GM10248 (cell line): Measurements from ENCODE around the gene ZCCHC7.

Experiments
- CTCF ChIA-PET: fragments of 300-600 bp; sonication (Branson Sonifier 250); formaldehyde crosslinking; extraction: SDS; loops from one replicate; lab custom pipeline; 2021; ENCODE audit warnings: antibody characterized with exemption; lab: Yijun Ruan, JAX
- POLR2A ChIA-PET: fragments of 350-650 bp; sonication (Branson Sonifier 250); formaldehyde crosslinking; extraction: SDS; loops from one replicate; lab custom pipeline; 2020; ENCODE audit warnings: antibody characterized with exemption; lab: Yijun Ruan, JAX
- DNase-seq: peaks from one replicate; pipeline ENCODE4 v3.0.0; 2012; ENCODE audit errors: extremely low spot score
- TF ChIP-seq, protein P1 (sequence below): IDR thresholded peaks from 2 replicates; pipeline ENCODE4 v1.5.1; 2012; ENCODE audit warnings: mild to moderate bottlenecking, low read depth; ENCODE audit errors: extremely low read depth, missing control alignments, control extremely low read depth

Gene ZCCHC7

DNA sequence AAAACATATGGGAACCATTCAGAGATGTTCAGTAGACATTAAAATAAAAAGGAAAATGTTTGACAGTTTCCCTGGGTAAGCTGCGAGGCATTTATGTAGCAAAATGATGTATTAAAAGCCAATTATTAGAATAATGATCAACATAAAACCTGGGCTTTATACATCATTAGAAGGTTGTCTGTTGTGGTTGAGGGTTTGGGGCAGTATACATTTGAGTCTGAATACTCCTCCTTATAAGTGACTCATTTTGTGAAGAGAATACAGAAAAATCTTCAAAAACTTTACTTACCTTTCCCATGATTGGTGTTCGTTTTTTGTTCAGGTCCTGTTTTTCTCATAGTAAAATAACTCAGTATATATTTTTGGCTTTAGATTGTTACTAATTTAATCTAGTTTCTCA, 119.5 kb downstream of the ZCCHC7 start:
- ChIA-PET CTCF (interaction anchor here (1.4 to 3.6 kb wide), 5 partner anchors 8 to 175 kb away, joined by 3 to 11 read pairs (median 5); no protein-coding TSS in a partner anchor), POLR2A (no interaction called here)
- DNase-seq: no peak
- TF ChIP-seq, protein P1, sequence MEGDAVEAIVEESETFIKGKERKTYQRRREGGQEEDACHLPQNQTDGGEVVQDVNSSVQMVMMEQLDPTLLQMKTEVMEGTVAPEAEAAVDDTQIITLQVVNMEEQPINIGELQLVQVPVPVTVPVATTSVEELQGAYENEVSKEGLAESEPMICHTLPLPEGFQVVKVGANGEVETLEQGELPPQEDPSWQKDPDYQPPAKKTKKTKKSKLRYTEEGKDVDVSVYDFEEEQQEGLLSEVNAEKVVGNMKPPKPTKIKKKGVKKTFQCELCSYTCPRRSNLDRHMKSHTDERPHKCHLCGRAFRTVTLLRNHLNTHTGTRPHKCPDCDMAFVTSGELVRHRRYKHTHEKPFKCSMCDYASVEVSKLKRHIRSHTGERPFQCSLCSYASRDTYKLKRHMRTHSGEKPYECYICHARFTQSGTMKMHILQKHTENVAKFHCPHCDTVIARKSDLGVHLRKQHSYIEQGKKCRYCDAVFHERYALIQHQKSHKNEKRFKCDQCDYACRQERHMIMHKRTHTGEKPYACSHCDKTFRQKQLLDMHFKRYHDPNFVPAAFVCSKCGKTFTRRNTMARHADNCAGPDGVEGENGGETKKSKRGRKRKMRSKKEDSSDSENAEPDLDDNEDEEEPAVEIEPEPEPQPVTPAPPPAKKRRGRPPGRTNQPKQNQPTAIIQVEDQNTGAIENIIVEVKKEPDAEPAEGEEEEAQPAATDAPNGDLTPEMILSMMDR: no peak

DNA sequence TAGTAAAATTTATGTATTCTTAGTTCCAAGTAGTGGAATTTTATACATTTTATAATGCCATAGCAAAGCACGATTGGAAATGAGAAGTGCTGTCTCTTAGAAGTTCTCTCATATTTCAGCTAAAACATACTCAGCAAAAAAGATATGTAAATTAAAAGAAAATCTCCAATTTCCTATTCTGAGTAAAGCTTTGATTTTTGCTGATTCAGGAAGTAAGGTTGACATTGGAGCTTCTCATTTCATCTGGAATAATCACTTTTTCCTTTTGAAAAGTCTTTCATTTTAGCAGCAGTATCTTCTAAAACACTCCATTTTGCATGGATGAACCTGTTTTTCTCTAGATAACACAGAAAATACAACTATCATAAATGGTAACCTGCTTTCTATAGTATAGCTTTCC, 121.0 kb downstream of the ZCCHC7 start:
- POLR2A ChIA-PET: no interaction called here

DNA sequence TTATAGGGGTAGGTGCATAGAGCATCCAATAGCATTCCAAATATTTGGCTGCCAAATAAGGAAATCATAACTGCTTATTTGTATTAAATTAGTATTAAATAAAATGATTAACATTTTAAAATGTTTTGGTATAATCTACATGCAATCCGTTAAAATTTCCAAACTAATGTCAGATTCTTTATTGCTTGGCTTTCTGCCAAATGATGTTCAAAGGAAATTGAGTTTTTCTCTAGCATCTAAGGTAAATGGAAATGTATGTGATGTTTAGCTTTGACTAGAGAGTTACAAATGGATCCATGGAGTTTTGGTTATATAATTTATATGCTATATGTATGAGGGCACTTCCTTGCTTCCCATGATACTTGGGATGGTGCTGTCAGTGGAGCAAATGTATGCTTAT, 121.7 kb downstream of the ZCCHC7 start:
- ChIA-PET CTCF (interaction anchor here (0.9 to 3.6 kb wide), 4 partner anchors 11 to 70 kb away, joined by 3 to 11 read pairs (median 4); no protein-coding TSS in a partner anchor), POLR2A (interaction anchor here (0.6 kb wide), 1 partner anchor 223 kb away, joined by 7 read pairs; no protein-coding TSS in a partner anchor)
- TF ChIP-seq, protein P1: no peak
- no peak for DNase-seq

More for the DNA sequence above, 121.0 kb downstream of the ZCCHC7 start:
- CTCF ChIA-PET: interaction anchor here (1.2 to 3.6 kb wide), 3 partner anchors 10 to 33 kb away, joined by 3 to 11 read pairs (median 5); no protein-coding TSS in a partner anchor
- TF ChIP-seq, protein P1: no peak
- DNase-seq: no peak

DNA sequence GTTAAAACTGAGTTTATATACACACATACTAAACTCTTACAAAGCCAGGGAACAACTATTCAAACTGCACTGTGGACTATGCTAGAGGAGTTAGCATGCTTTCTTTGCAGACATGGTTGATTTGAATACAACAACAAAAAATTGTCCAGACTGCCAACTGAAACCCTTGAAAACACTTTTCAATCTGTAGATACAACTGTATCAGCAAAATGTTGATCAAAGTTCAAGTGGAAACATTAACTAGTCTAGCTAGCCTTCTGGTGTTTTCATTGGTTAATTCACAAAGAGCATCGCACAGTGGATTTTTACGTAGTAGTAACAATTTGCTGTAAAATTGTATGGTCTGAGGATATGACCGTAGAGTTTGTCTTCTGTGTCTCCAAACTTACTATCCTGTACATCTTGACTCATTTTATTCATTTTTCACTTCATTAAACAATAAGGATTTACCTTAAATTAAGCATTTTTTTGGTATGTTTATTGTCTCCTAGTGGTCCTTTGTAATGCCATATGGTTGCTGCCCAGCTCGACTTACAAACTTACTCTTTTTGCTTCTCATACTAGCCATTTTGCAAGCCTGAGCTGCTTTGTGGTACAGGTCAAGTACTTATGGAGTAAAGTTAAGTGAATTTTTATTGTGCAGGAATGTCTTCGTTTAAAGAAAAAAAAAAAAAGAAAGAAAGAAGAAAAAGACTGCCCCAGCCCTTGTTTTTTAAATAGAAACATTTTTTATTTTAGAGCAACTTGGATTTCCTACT, 123.4 kb downstream of the ZCCHC7 start:
- ChIA-PET CTCF (interaction anchor here (0.9 to 1.3 kb wide), 3 partner anchors 10 to 33 kb away, joined by 3 to 4 read pairs (median 3); no protein-coding TSS in a partner anchor), POLR2A (no interaction called here)
- no peak for DNase-seq
- TF ChIP-seq, protein P1: no peak

DNA sequence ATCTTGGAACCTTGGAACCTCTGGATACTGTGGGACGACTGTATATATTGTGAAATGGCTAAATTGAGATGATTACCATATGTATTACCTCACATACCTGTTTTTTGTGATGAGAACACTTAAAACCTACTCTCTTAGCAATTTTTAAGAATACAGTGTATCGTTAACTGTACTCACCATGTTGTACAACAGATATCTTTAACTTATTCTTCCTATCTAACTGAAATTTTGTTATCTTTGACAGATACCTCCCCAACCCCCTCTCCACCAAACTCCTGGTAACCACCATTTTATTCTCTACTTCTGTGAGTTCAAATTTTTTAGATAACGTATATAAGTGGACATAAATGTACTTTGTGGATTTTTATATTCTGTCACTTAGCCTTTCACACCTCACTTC, 126.5 kb downstream of the ZCCHC7 start:
- POLR2A ChIA-PET: no interaction called here
- TF ChIP-seq, protein P1: no peak
- CTCF ChIA-PET: interaction anchor here (1.5 kb wide), 1 partner anchor 10 kb away, joined by 5 read pairs; no protein-coding TSS in a partner anchor
- no peak for DNase-seq

DNA sequence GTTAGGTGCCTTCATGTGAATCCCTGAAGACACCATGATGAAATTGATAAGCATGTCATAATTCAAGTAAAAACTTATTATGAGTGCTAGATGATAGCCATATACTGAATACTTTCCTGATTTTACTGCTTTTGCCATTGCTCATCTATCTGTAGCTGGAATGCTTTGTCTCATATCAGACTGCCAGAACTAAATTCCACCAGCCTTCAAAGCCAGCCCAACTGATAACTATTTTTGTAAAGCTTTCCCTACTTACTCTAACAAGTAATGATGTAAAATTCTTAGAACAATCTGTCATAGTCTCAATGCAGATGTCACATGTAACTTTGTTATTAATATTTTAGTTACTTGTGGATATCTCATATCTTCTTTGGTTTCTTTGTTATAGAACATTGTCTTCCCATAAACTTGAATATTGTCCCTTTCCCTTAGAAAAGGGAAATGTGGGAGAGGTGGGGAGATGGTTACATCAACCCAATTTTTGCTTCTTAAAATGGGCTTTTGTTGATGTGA, 128.3 kb downstream of the ZCCHC7 start:
- no peak for DNase-seq
- POLR2A ChIA-PET: no interaction called here
- TF ChIP-seq, protein P1: no peak
- CTCF ChIA-PET: interaction anchor here (1.4 to 1.6 kb wide), 3 partner anchors 10 to 117 kb away, joined by 3 to 5 read pairs (median 4); no protein-coding TSS in a partner anchor
